SK-N-SH (cell line): ENCODE results near the gene TMEM179B. TPM values are rescaled to one million over a fixed set of nuclear protein-coding genes. Genes with fewer than 3 reads are reported as not detected.

Source experiments
- CTCF ChIA-PET: fragments of 300-600, 350-600 bp; formaldehyde crosslinking; extraction: SDS; loops from one replicate; lab custom pipeline; 2021; lab: Yijun Ruan, JAX
- POLR2A ChIA-PET: fragments of 350-600 bp; sonication (Branson Sonifier 250); formaldehyde crosslinking; extraction: SDS; loops from one replicate; lab custom pipeline; 2020; ENCODE audit warnings: antibody characterized with exemption, inconsistent platforms; lab: Yijun Ruan, JAX
- DNase-seq: peaks from one replicate; pipeline ENCODE4 v3.0.0; 2012
- H2AFZ ChIP-seq: fragments of 200-600 bp; sonication (generic); 2 replicates; pipeline ENCODE4 v1.8.1; 2016; ENCODE audit warnings: antibody characterized with exemption, mild to moderate bottlenecking, low read depth
- H3F3A ChIP-seq: fragments of 200-600 bp; sonication (generic); replicated peaks from 2 replicates; pipeline ENCODE3; 2016; ENCODE audit warnings: antibody characterized with exemption, mild to moderate bottlenecking; ENCODE audit not compliant: insufficient read depth
- H3K27ac ChIP-seq, 2 experiments: fragments of 200-500 bp in 1 of 2; fragments of 200-600 bp in 1 of 2; sonication (Bioruptor generic) in 1 of 2; sonication (generic), shearing (Covaris generic) in 1 of 2; 2 replicates each; pipeline versions ENCODE4 v1.5.1 to v1.6.1; 2014 to 2016; ENCODE audit warnings: low read depth in 2 of 2, inconsistent platforms in 1 of 2, low read length in 1 of 2, mild to moderate bottlenecking in 1 of 2, mixed read lengths in 1 of 2
- H3K27me3 ChIP-seq: fragments of 200-600 bp; sonication (generic), shearing (Covaris generic); 2 replicates; pipeline ENCODE4 v1.6.1; 2016; ENCODE audit warnings: mixed run types; ENCODE audit not compliant: insufficient read depth
- H3K36me3 ChIP-seq, 2 experiments: fragments of 200-500 bp in 1 of 2; fragments of 200-600 bp in 1 of 2; sonication (Bioruptor generic) in 1 of 2; sonication (generic) in 1 of 2; replicated peaks in 1 of 2; 2 replicates each; pipeline versions ENCODE3 to v1.5.1; 2014 to 2016; ENCODE audit warnings: low read length in 1 of 2, mild to moderate bottlenecking in 1 of 2; ENCODE audit not compliant: insufficient read depth in 2 of 2, control insufficient read depth in 1 of 2
- H3K4me1 ChIP-seq, 2 experiments: fragments of 200-500 bp in 1 of 2; fragments of 200-600 bp in 1 of 2; sonication (Bioruptor generic) in 1 of 2; sonication (generic), shearing (Covaris generic) in 1 of 2; 2 replicates each; pipeline versions ENCODE4 v1.5.1 to v1.6.1; 2014 to 2016; ENCODE audit warnings: low read depth in 1 of 2, low read length in 1 of 2, mixed run types in 1 of 2; ENCODE audit not compliant: insufficient read depth in 2 of 2, control insufficient read depth in 1 of 2
- H3K4me2 ChIP-seq: fragments of 200-600 bp; sonication (generic), shearing (Covaris generic); 2 replicates; pipeline ENCODE4 v1.6.1; 2017; ENCODE audit warnings: mixed run types
- H3K4me3 ChIP-seq, 2 experiments: fragments of 200-500 bp in 1 of 2; fragments of 200-600 bp in 1 of 2; sonication (Bioruptor generic) in 1 of 2; sonication (generic), shearing (Covaris generic) in 1 of 2; 2 replicates each; pipeline versions ENCODE4 v1.5.1 to v1.8.1; 2014 to 2016; ENCODE audit warnings: low read depth in 2 of 2, inconsistent platforms in 1 of 2, low read length in 1 of 2, mild to moderate bottlenecking in 1 of 2, mixed read lengths in 1 of 2, moderate library complexity in 1 of 2
- H3K79me2 ChIP-seq: fragments of 200-600 bp; sonication (generic); 2 replicates; pipeline ENCODE4 v1.8.1; 2017; ENCODE audit warnings: mild to moderate bottlenecking; ENCODE audit not compliant: insufficient read depth
- H3K9ac ChIP-seq: fragments of 200-600 bp; sonication (generic); 2 replicates; pipeline ENCODE4 v1.6.1; 2017; ENCODE audit warnings: mixed run types
- H3K9me2 ChIP-seq: fragments of 200-600 bp; sonication (generic); 2 replicates; pipeline ENCODE4 v1.6.1; 2017; ENCODE audit warnings: mixed run types
- H3K9me3 ChIP-seq: fragments of 200-600 bp; sonication (generic); 2 replicates; pipeline ENCODE4 v1.6.1; 2017; ENCODE audit warnings: mixed run types, mild to moderate bottlenecking, moderate library complexity
- H4K20me1 ChIP-seq: fragments of 200-600 bp; sonication (generic); 2 replicates; pipeline ENCODE4 v1.6.1; 2017; ENCODE audit warnings: mild to moderate bottlenecking, mixed run types; ENCODE audit not compliant: insufficient read depth
- CHD2 ChIP-seq: fragments of 150-350 bp; IDR thresholded peaks from 2 replicates; pipeline ENCODE4 v1.6.1; 2018; ENCODE audit warnings: low read length; ENCODE audit not compliant: partially characterized antibody
- CTCF ChIP-seq: fragments of 200-600 bp; sonication (generic); IDR thresholded peaks from 2 replicates; pipeline ENCODE4 v1.6.1; 2017; ENCODE audit warnings: antibody characterized with exemption, mild to moderate bottlenecking, moderate library complexity
- ELF1 ChIP-seq: IDR thresholded peaks from 2 replicates; pipeline ENCODE4 v1.4.0; 2012
- EP300 ChIP-seq, 2 experiments: IDR thresholded peaks; 2 replicates each; pipeline versions ENCODE4 v1.4.0 to v1.6.1; 2012; ENCODE audit warnings: borderline replicate concordance in 1 of 2, low read depth in 1 of 2, low read length in 1 of 2
- EZH2phosphoT487 ChIP-seq: fragments of 200-600 bp; sonication (generic); IDR thresholded peaks from 2 replicates; pipeline ENCODE4 v1.6.1; 2017; ENCODE audit warnings: low read depth, mixed run types, mild to moderate bottlenecking, antibody characterized with exemption, moderate library complexity, borderline replicate concordance
- FOSL2 ChIP-seq: IDR thresholded peaks from 2 replicates; pipeline ENCODE4 v1.4.0; 2012; ENCODE audit warnings: low read depth, mild to moderate bottlenecking, moderate library complexity, borderline replicate concordance
- GABPA ChIP-seq: IDR thresholded peaks from 2 replicates; pipeline ENCODE4 v1.4.0; 2012; ENCODE audit warnings: low read depth, mild to moderate bottlenecking
- GATA2 ChIP-seq: sonication (generic); formaldehyde crosslinking; IDR thresholded peaks from 2 replicates; pipeline ENCODE4 v1.5.0; 2020; ENCODE audit warnings: mild to moderate bottlenecking, missing genetic modification reagents
- IRF3 ChIP-seq: fragments of 150-350 bp; IDR thresholded peaks from 2 replicates; pipeline ENCODE4 v1.6.1; 2016; ENCODE audit warnings: mild to moderate bottlenecking, low read depth, low read length
- MEF2A ChIP-seq: IDR thresholded peaks from 2 replicates; pipeline ENCODE4 v1.4.0; 2012; ENCODE audit warnings: low read depth, borderline replicate concordance
- NFIC ChIP-seq: IDR thresholded peaks from 2 replicates; pipeline ENCODE4 v1.4.0; 2012; ENCODE audit warnings: borderline replicate concordance
- PBX3 ChIP-seq: IDR thresholded peaks from 2 replicates; pipeline ENCODE4; 2012
- RCOR1 ChIP-seq: fragments of 150-350 bp; IDR thresholded peaks from 2 replicates; pipeline ENCODE4 v1.6.1; 2017; ENCODE audit warnings: antibody characterized with exemption, low read length
- RFX5 ChIP-seq: IDR thresholded peaks from 2 replicates; pipeline ENCODE4 v1.6.1; 2012; ENCODE audit warnings: mild to moderate bottlenecking, improper control_type of control experiment, low read length
- SIN3A ChIP-seq: IDR thresholded peaks from 2 replicates; pipeline ENCODE4 v1.6.1; 2012; ENCODE audit warnings: low read depth, mild to moderate bottlenecking, low read length, moderate library complexity, borderline replicate concordance
- SMC3 ChIP-seq: IDR thresholded peaks from 2 replicates; pipeline ENCODE4 v1.6.1; 2012; ENCODE audit warnings: low read depth, low read length, improper control_type of control experiment
- TAF1 ChIP-seq: IDR thresholded peaks from 2 replicates; pipeline ENCODE4 v1.6.1; 2012; ENCODE audit warnings: low read depth, mild to moderate bottlenecking, low read length, moderate library complexity, borderline replicate concordance
- TCF12 ChIP-seq: IDR thresholded peaks from 2 replicates; pipeline ENCODE4 v1.4.0; 2012
- USF1 ChIP-seq: IDR thresholded peaks from 2 replicates; pipeline ENCODE4 v1.4.0; 2012; ENCODE audit warnings: low read depth, borderline replicate concordance
- WGBS: methylation state at CpG from one replicate; pipeline ENCODE4 v1.1.6; 2017; ENCODE audit warnings: low lambda C conversion rate; 5-methylcytosine and 5-hydroxymethylcytosine counted together
- polyA plus RNA-seq, 3 experiments: library from polyadenylated mRNA; depleted of rRNA; stranded (reverse); fragments of >200 nt; gene quantifications; 2 replicates each; pipeline ENCODE4 v1.2.3, GENCODE V29; 2012
- TF ChIP-seq, protein P1 (sequence below): IDR thresholded peaks from 2 replicates; pipeline ENCODE4 v1.4.0; 2012; ENCODE audit warnings: low read depth
- TF ChIP-seq, protein P2 (sequence below): fragments of 150-350 bp; IDR thresholded peaks from 2 replicates; pipeline ENCODE4 v1.6.1; 2017; ENCODE audit warnings: antibody characterized with exemption, low read length, low read depth, borderline replicate concordance

The TMEM179B gene, protein sequence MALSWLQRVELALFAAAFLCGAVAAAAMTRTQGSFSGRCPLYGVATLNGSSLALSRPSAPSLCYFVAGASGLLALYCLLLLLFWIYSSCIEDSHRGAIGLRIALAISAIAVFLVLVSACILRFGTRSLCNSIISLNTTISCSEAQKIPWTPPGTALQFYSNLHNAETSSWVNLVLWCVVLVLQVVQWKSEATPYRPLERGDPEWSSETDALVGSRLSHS
- polyA plus RNA-seq (2012; rRNA removed): 69.6 and 73.3 TPM in 2 replicates
- polyA plus RNA-seq (2012; cell fraction: cytosol; rRNA removed): 48.9 and 58.6 TPM in 2 replicates
- 41.5 and 64.1 TPM in 2 replicates for polyA plus RNA-seq (2012; cell fraction: nucleus; rRNA removed)

GRCh38 chr11:62787005-62787759 lies at the start of gene TMEM179B:
TSS of gene TMEM179B (plus strand) at chr11:62787402. CDS start at chr11:62787432, 30 bp downstream.
- H3K36me3 ChIP-seq: peaks cover 25 to 31% of the 10 kb centered on the region in 2 experiments
- H3K27me3 ChIP-seq: no peaks in the 10 kb centered on the region
- peak; percentile 91; the same call in 1 of the 2 replicates for TF ChIP-seq SIN3A
- peak; percentile 65; the same call in 1 of the 2 replicates for TF ChIP-seq FOSL2
- peak in 1 of 2 experiments; percentile 15; a peak in 1 of 4 replicates for TF ChIP-seq EP300 (IDR thresholded peaks at IDR 0.05; ENCODE audit: borderline replicate concordance in 1 of 2, low read depth in 1 of 2, low read length in 1 of 2)
- 0 out of 2 replicates have a peak, but pooled peaks have one; percentile 58 for TF ChIP-seq RCOR1
- TF ChIP-seq TCF12: no peak
- TF ChIP-seq RFX5: no peak
- TF ChIP-seq USF1: no peak
- TF ChIP-seq, protein P1, sequence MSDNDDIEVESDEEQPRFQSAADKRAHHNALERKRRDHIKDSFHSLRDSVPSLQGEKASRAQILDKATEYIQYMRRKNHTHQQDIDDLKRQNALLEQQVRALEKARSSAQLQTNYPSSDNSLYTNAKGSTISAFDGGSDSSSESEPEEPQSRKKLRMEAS: peak; percentile 68
- no peak for TF ChIP-seq NFIC
- TF ChIP-seq ELF1: peak; percentile 93
- TF ChIP-seq TAF1: peak; percentile 92
- peak; percentile 59 for TF ChIP-seq PBX3
- peak; percentile 72 for TF ChIP-seq CHD2
- TF ChIP-seq CTCF: peak; percentile 49
- no peak; the same call in 1 of the 2 replicates for TF ChIP-seq SMC3
- TF ChIP-seq EZH2phosphoT487: no peak
- no peak for TF ChIP-seq IRF3
- peak; percentile 92 for TF ChIP-seq GABPA
- TF ChIP-seq, protein P2, sequence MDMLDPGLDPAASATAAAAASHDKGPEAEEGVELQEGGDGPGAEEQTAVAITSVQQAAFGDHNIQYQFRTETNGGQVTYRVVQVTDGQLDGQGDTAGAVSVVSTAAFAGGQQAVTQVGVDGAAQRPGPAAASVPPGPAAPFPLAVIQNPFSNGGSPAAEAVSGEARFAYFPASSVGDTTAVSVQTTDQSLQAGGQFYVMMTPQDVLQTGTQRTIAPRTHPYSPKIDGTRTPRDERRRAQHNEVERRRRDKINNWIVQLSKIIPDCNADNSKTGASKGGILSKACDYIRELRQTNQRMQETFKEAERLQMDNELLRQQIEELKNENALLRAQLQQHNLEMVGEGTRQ: no peak
- TF ChIP-seq MEF2A: no peak
- TF ChIP-seq GATA2: no peak

More at GRCh38 chr11:62787005-62787759, at the start of gene TMEM179B:
- H3F3A ChIP-seq: peaks cover 37% of the 10 kb centered on the region
- DNase-seq: peak; percentile 97
- H4K20me1 ChIP-seq: no peaks in the 10 kb centered on the region
- H3K9me2 ChIP-seq: no peaks in the 10 kb centered on the region
- H3K4me2 ChIP-seq: peak within 1 kb of the TSS; percentile 83
- peak within 1 kb of the TSS; percentile 65 to 89 for H3K27ac ChIP-seq
- ChIA-PET POLR2A (interaction anchor here (0.6 to 2.8 kb wide), 16 partner anchors 12 to 196 kb away, joined by 3 to 35 read pairs (median 5); partner anchors contain the start of genes HNRNPUL2, SLC3A2, TAF6L and TUT1), CTCF (interaction anchor here (0.6 to 6.6 kb wide), 56 partner anchors 9 to 392 kb away, joined by 3 to 130 read pairs (median 5); partner anchors contain the start of genes B3GAT3, HNRNPUL2, NXF1 and SLC3A2)
- 0% methylated on average over 30 of the region's 88 CpGs for WGBS
- H2AFZ ChIP-seq: no peak within 1 kb of the TSS; the same call in 1 of the 2 replicates
- peaks cover 55% of the 10 kb centered on the region for H3K79me2 ChIP-seq
- peak within 1 kb of the TSS; percentile 76 to 87 for H3K4me3 ChIP-seq
- peak within 1 kb of the TSS; percentile 74 for H3K9ac ChIP-seq
- peaks cover 6 to 26% of the 10 kb centered on the region in 2 experiments for H3K4me1 ChIP-seq
- no peaks in the 10 kb centered on the region for H3K9me3 ChIP-seq
